GM12874 (cell line): Measurements from ENCODE around the gene OR10H3.

ENCODE experiments used
- TF ChIP-seq, protein P1 (sequence below): IDR thresholded peaks from 2 replicates; pipeline ENCODE4 v1.5.1; 2011; ENCODE audit warnings: low read depth, mild to moderate bottlenecking, control low read depth, low read length, moderate library complexity; ENCODE audit not compliant: insufficient read depth

The OR10H3 gene

DNA sequence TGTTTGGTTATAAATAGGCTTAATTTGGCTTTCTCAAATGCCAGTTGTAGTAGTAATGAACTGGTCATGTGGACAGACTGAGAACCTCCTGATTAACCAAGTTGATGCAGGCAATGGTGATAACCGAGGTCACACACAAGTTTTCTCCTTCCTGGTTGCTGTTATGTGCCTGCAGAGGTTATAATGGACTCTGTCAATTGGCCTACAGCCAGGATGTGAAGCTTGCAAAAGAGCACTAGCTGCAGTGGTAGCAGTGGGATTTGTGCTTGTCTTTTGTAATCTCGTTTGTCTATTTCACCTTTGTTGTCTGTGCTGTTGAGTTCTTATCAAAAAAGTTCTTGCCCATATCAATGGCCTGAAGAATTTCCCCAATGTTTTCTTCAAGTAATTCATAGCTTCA, 20.6 kb downstream of the OR10H3 start:
- TF ChIP-seq, protein P1, sequence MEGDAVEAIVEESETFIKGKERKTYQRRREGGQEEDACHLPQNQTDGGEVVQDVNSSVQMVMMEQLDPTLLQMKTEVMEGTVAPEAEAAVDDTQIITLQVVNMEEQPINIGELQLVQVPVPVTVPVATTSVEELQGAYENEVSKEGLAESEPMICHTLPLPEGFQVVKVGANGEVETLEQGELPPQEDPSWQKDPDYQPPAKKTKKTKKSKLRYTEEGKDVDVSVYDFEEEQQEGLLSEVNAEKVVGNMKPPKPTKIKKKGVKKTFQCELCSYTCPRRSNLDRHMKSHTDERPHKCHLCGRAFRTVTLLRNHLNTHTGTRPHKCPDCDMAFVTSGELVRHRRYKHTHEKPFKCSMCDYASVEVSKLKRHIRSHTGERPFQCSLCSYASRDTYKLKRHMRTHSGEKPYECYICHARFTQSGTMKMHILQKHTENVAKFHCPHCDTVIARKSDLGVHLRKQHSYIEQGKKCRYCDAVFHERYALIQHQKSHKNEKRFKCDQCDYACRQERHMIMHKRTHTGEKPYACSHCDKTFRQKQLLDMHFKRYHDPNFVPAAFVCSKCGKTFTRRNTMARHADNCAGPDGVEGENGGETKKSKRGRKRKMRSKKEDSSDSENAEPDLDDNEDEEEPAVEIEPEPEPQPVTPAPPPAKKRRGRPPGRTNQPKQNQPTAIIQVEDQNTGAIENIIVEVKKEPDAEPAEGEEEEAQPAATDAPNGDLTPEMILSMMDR, result no peak

DNA sequence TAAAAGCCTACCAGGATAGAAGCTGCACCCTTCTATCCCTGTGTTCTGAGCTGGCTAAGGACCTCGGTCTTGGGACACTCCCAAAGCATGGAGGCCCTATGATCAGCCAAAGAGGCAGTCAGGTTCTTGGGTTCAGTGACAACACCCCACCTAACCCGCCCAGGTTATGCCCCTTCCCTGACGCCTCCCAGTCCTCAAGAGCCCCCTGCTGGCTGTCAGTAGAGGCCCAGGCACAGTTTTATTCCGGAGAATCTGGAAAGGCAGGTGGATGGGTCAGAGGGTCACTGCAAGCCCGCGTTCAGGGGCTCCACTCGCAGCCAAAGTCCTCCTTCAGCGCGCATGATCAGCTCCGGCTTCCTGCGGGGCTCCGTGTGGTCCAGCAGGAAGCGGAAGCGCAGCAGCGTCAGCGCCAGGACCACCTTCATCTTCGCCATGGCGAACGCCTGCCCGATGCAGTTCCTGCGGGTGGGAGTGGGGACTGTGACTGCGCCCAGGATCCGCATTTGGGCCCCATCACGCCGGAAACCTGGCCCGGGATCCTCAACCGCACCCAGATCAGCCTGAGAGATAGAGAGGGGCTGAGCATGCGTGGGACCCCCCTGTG, 22.3 kb downstream of the OR10H3 start:
- TF ChIP-seq, protein P1, result peak; percentile 25; the same call in 1 of the 2 replicates

DNA sequence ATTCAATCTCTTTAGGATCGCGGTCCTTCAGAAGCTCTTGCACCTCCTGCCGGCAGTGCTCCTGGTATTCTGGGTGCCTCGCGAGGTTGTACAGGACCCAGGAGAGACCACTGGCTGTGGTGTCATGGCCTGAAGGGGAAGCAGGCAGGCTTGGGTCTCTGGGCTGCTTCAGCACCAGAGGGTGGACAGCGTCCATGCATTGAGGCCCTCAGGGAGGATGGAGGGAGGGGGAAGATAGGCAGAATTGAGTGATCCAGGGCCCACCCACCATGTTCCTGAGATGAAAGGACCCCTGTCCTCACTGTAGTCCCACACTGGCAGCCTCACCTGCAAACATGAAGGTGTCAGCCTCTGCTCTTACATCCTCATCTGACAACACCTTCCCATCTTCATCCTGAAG, 31.8 kb downstream of the OR10H3 start:
- TF ChIP-seq, protein P1, result no peak

DNA sequence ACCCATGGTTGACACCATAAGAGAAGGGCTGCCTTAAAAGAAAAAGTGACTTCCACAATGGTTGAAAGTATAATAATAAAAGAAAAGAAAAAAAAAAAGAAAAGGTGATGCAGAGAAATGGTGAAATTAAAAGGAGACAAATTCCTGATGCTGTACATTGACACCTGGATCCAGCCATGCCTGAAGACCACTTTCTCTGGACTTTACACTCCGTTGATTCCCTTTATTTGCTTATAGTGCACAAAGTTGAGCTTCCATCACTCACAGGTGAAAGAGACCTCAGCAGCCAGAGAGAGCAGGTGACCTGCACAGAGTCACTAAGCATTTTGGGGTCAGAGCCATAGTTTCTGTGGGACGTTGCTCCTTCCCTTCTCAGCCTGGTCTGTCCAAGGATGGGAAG, 37.5 kb downstream of the OR10H3 start:
- TF ChIP-seq, protein P1, result no peak

DNA sequence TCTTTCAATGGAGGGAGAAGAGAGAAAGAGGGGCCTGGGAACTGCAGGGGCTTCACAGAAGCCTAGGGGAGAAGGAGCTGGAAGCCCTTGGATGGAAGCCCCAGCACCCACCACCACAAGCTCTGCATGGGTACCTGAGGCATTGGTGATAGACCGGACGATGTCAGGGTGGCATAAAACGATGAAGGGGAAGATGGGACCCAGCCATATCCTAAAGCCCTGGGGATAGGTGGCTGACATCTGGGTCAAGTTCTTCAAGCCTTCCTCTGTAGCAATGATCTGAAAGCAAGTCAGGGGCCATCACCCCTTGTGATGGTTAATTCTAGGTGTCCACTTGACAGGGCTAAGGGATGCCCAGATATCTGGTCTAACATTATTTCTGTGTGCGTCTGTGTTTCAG, 38.5 kb downstream of the OR10H3 start:
- TF ChIP-seq, protein P1, result no peak

DNA sequence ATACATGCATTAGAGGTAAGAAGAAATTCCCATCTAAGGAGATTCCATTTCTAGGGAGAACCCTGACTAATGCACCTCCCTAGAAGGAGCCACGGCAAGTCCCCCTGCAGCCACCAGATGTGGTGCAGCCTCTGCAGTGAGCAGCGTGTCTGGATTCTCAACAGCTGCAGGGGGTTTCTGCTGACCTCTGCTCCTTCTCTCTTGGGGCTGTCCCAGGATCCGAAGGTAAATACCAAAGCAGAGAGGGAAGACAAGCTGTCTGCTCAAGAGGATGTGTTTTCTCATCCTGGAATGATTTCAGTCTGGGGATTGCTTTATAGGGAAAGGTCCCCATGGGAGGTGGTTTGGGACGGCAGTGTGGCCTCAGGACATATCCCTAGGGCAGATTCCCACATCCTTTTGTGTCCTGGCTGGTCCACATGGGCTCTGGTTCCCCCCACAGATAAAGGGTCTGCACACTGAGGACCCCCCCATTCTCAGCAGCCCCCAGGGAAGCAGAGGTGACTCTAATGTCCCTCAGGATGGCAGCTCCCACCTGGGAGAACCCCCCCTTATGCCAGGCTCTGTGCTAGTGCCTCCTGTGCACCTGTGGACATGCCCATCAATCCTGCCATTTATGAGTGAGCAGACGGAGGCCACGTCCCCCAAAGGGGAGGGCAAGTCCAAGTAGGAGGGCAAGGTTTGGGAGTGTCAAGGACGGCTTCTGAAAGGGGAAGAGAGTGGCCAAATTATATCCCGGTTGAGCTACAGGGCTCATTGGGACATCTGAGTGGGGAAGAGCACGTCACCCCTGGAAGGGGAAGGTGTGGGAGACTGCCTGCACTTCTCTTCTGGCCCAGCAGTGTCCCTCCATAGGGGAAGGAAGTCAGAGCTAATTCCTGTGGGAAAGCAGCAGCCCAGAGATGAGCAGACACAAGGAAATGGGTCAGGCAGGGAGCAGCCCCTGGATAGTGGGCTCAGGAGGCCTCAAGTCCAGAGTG, 39.5 kb downstream of the OR10H3 start:
- TF ChIP-seq, protein P1, result no peak

DNA sequence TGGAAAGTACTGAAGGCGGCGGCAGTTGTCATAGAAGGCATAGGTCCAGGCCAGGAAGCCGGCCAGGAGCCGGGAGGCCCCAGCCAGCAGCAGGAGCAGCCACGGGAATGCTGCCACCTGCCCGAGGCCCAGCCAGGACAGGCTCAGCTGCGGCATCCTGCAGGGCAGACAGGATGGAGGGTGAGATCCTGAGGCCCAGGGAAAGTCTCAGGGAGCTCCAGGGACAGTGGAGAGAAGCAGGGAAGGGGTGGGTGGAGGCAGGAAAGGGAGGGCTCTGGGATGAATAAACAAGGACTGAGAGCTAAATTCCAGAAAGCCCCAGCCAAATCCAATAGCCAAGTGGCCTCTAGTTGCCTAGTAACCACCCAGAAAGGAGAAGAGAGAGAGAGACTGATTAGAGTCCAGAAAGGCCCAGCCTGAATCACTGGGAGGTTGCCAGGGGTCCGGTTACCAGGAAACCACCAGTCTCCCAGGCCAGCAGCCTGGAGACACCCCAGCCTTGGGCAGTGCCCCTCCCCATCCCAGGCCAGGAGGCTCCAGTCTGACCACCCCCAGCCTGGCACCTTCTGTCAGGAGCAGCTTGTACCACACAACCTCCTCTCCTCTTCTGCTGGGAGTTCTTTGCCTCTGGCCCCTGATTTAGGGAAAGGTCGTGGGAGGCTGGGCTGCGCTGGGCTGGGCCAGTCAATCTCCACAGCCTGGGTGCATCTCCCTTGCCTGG, 42.1 kb downstream of the OR10H3 start:
- TF ChIP-seq, protein P1, result no peak
